Loucy (cell line): ENCODE results near the gene MAP3K19.
A peak's percentile ranks its signal among the peaks of the same experiment; 100 is the strongest.

ENCODE experiments used
- H2AFZ ChIP-seq: fragments of 200-600 bp; sonication (generic); 2 replicates; pipeline ENCODE4 v1.6.0; 2016; ENCODE audit warnings: antibody characterized with exemption, mild to moderate bottlenecking, low read length, moderate library complexity
- H3F3A ChIP-seq: fragments of 200-600 bp; 2 replicates; pipeline ENCODE4 v1.6.0; 2016; ENCODE audit warnings: antibody characterized with exemption, low read depth, mild to moderate bottlenecking
- H3K27me3 ChIP-seq: fragments of 200-600 bp; sonication (generic); 2 replicates; pipeline ENCODE4 v1.6.1; 2014; ENCODE audit warnings: low read length, mild to moderate bottlenecking; ENCODE audit not compliant: insufficient read depth, poor library complexity, severe bottlenecking
- H3K36me3 ChIP-seq: fragments of 200-600 bp; sonication (generic); 2 replicates; pipeline ENCODE4 v1.6.1; 2016; ENCODE audit warnings: low read length; ENCODE audit not compliant: insufficient read depth
- H3K4me1 ChIP-seq: fragments of 200-600 bp; sonication (generic); 2 replicates; pipeline ENCODE4 v1.5.1; 2014; ENCODE audit warnings: low read length, mild to moderate bottlenecking; ENCODE audit not compliant: insufficient read depth, poor library complexity, severe bottlenecking
- H3K4me2 ChIP-seq: fragments of 200-600 bp; sonication (generic); 2 replicates; pipeline ENCODE4 v1.6.0; 2014; ENCODE audit warnings: antibody characterized with exemption, low read length, low read depth, mild to moderate bottlenecking; ENCODE audit not compliant: poor library complexity, severe bottlenecking
- H3K4me3 ChIP-seq: fragments of 200-600 bp; sonication (generic); 2 replicates; pipeline ENCODE4 v1.5.1; 2014; ENCODE audit warnings: low read length, mild to moderate bottlenecking, mixed read lengths; ENCODE audit not compliant: poor library complexity, severe bottlenecking
- H3K79me2 ChIP-seq: fragments of 200-600 bp; sonication (generic); 2 replicates; pipeline ENCODE4 v1.6.1; 2014; ENCODE audit warnings: low read length; ENCODE audit not compliant: insufficient read depth
- H3K9ac ChIP-seq: fragments of 200-600 bp; sonication (generic); 2 replicates; pipeline ENCODE4 v1.6.0; 2014; ENCODE audit warnings: mild to moderate bottlenecking, low read depth, low read length, moderate library complexity; ENCODE audit not compliant: poor library complexity, severe bottlenecking
- H3K9me2 ChIP-seq: fragments of 200-600 bp; sonication (generic); replicated peaks from 2 replicates; pipeline ENCODE4 v1.6.1; 2016; ENCODE audit warnings: low read depth, low read length, mixed read lengths
- H3K9me3 ChIP-seq: fragments of 200-600 bp; sonication (generic); 2 replicates; pipeline ENCODE4 v1.6.1; 2014; ENCODE audit warnings: mild to moderate bottlenecking, antibody characterized with exemption, low read length, low read depth; ENCODE audit not compliant: insufficient read depth
- H4K20me1 ChIP-seq: fragments of 200-600 bp; sonication (generic); 2 replicates; pipeline ENCODE4 v1.6.0; 2014; ENCODE audit warnings: antibody characterized with exemption, low read length, mild to moderate bottlenecking; ENCODE audit not compliant: insufficient read depth, poor library complexity, severe bottlenecking
- EZH2phosphoT487 ChIP-seq: fragments of 200-600 bp; IDR thresholded peaks from 2 replicates; pipeline ENCODE4 v1.6.1; 2018; ENCODE audit warnings: antibody characterized with exemption, mild to moderate bottlenecking, moderate library complexity, borderline replicate concordance
- TF ChIP-seq, protein P1 (sequence below): fragments of 200-600 bp; sonication (generic); conservative IDR thresholded peaks from 2 replicates; pipeline ENCODE4 v1.5.1; 2014; ENCODE audit warnings: mild to moderate bottlenecking, antibody characterized with exemption, low read length

The MAP3K19 gene

DNA sequence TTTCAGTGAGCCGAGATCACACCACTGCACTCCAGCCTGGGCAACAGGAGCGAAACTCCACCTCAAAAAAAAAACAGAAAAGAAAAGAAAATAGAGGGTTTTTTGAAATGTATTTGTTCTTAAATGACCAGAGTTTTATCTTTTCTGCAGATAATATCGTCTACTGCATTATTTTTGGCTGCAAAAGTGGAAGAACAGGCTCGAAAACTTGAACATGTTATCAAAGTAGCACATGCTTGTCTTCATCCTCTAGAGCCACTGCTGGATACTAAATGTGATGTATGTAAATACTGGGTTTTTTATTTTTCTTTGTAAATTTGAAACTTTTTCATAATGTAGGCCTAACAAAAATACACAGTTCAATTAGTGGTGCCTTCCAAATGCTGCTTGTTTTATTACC lies 110.6 kb downstream of the MAP3K19 start:
- H3K4me1 ChIP-seq = peaks cover 17% of the 10 kb centered on the region
- H3K9me3 ChIP-seq = no peaks in the 10 kb centered on the region
- no peak overlapping the region for H3K4me2 ChIP-seq
- peaks cover 79% of the 10 kb centered on the region for H3K36me3 ChIP-seq
- peaks cover 60% of the 10 kb centered on the region for H4K20me1 ChIP-seq
- peaks cover 5% of the 10 kb centered on the region; the same call in 1 of the 2 replicates for H3F3A ChIP-seq
- H3K4me3 ChIP-seq = no peak overlapping the region
- no peaks in the 10 kb centered on the region for H3K9me2 ChIP-seq
- H3K79me2 ChIP-seq = peaks cover 70% of the 10 kb centered on the region
- no peak overlapping the region for H2AFZ ChIP-seq
- H3K27me3 ChIP-seq = no peaks in the 10 kb centered on the region
- TF ChIP-seq, protein P1, sequence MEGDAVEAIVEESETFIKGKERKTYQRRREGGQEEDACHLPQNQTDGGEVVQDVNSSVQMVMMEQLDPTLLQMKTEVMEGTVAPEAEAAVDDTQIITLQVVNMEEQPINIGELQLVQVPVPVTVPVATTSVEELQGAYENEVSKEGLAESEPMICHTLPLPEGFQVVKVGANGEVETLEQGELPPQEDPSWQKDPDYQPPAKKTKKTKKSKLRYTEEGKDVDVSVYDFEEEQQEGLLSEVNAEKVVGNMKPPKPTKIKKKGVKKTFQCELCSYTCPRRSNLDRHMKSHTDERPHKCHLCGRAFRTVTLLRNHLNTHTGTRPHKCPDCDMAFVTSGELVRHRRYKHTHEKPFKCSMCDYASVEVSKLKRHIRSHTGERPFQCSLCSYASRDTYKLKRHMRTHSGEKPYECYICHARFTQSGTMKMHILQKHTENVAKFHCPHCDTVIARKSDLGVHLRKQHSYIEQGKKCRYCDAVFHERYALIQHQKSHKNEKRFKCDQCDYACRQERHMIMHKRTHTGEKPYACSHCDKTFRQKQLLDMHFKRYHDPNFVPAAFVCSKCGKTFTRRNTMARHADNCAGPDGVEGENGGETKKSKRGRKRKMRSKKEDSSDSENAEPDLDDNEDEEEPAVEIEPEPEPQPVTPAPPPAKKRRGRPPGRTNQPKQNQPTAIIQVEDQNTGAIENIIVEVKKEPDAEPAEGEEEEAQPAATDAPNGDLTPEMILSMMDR = no peak
- no peak for TF ChIP-seq EZH2phosphoT487
- no peak overlapping the region for H3K9ac ChIP-seq

DNA sequence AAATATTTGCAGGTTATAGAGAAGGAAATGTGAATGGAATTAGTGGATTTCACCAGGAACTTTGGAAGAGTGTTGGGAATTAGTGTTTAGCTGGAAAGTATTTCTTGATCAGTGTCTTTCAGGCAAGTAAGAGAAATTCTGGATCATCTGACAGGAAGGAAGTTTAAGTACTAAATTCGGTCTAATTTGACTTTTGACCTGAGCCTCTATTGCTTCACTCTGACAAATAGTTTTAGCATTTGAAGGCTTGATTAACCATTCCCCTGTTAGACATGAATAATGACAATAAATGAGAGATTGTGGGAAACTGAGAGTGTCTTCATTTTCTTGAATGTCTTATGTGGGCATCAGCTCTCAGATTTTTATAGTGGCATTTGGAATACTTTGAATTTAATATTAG lies 112.6 kb downstream of the MAP3K19 start:
- Histone ChIP-seq H3K4me1 (peaks cover 21% of the 10 kb centered on the region), H3K36me3 (peaks cover 61% of the 10 kb centered on the region), H2AFZ (no peak overlapping the region), H4K20me1 (peaks cover 80% of the 10 kb centered on the region), H3F3A (peaks cover 5% of the 10 kb centered on the region; the same call in 1 of the 2 replicates), H3K9me3 (no peaks in the 10 kb centered on the region), H3K79me2 (peaks cover 89% of the 10 kb centered on the region), H3K27me3 (no peaks in the 10 kb centered on the region), H3K4me2 (peak overlapping the region; percentile 7), H3K9ac (no peak overlapping the region), H3K9me2 (no peaks in the 10 kb centered on the region), H3K4me3 (no peak overlapping the region)
- TF ChIP-seq, protein P1 = no peak
- TF ChIP-seq EZH2phosphoT487 = no peak

DNA sequence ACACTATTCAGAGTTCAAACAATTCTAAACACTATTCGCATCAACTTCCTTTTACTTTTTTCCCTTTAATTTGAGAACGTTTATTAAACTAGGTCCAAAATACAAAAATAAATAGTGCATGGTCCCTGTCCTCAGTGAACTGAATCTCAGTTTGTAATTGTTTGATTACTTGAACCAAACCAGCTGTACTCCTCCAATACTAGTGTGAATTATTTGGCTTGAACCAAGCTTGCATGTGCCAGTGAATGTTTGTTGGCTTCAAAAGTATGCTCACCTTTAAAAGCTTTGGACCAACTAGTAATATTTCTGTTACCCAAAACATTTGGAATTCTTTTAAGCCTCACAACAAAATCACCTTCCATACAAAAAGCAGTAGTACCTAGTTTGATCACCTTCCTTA lies 113.1 kb downstream of the MAP3K19 start:
- H2AFZ ChIP-seq = no peak overlapping the region
- peaks cover 58% of the 10 kb centered on the region for H3K36me3 ChIP-seq
- TF ChIP-seq, protein P1 = no peak
- no peak for TF ChIP-seq EZH2phosphoT487
- peaks cover 21% of the 10 kb centered on the region for H3K4me1 ChIP-seq
- peak overlapping the region; percentile 7 for H3K4me2 ChIP-seq
- H3K27me3 ChIP-seq = no peaks in the 10 kb centered on the region
- H3F3A ChIP-seq = peaks cover 5% of the 10 kb centered on the region; the same call in 1 of the 2 replicates
- no peaks in the 10 kb centered on the region for H3K9me2 ChIP-seq
- no peak overlapping the region for H3K4me3 ChIP-seq
- H3K79me2 ChIP-seq = peaks cover 92% of the 10 kb centered on the region
- peaks cover 83% of the 10 kb centered on the region for H4K20me1 ChIP-seq
- H3K9me3 ChIP-seq = no peaks in the 10 kb centered on the region
- H3K9ac ChIP-seq = no peak overlapping the region
